IMR-90 (cell line): ENCODE measurements around the gene ABCA4.

Experiments
- BHLHE40 ChIP-seq: fragments of 150-350 bp; IDR thresholded peaks from 2 replicates; pipeline ENCODE4 v1.6.1; 2016; ENCODE audit warnings: mild to moderate bottlenecking, low read depth, low read length
- CHD1 ChIP-seq: IDR thresholded peaks from 2 replicates; pipeline ENCODE4 v1.6.1; 2012; ENCODE audit warnings: low read depth, low read length, improper control_type of control experiment
- CTCF ChIP-seq: conservative IDR thresholded peaks from 2 replicates; pipeline ENCODE4 v1.5.1; 2012; ENCODE audit warnings: mild to moderate bottlenecking, low read depth, low read length, improper control_type of control experiment
- FOS ChIP-seq: fragments of 150-350 bp; IDR thresholded peaks from 2 replicates; pipeline ENCODE4 v1.6.1; 2016; ENCODE audit warnings: low read depth, low read length
- MAFK ChIP-seq: IDR thresholded peaks from 2 replicates; pipeline ENCODE4 v1.6.1; 2012; ENCODE audit warnings: low read depth, low read length, improper control_type of control experiment
- MXI1 ChIP-seq: IDR thresholded peaks from 2 replicates; pipeline ENCODE4 v1.6.1; 2012; ENCODE audit warnings: low read depth, mild to moderate bottlenecking, low read length, moderate library complexity, borderline replicate concordance
- NFE2L2 ChIP-seq: fragments of 150-350 bp; IDR thresholded peaks from 2 replicates; pipeline ENCODE4 v1.6.1; 2016; ENCODE audit warnings: low read depth, mild to moderate bottlenecking, low read length
- POLR2A ChIP-seq: IDR thresholded peaks from 2 replicates; pipeline ENCODE4 v1.6.1; 2012; ENCODE audit warnings: mild to moderate bottlenecking, low read depth, low read length
- RAD21 ChIP-seq: IDR thresholded peaks from 2 replicates; pipeline ENCODE4 v1.6.1; 2012; ENCODE audit warnings: low read length, improper control_type of control experiment
- RCOR1 ChIP-seq: IDR thresholded peaks from 2 replicates; pipeline ENCODE4 v1.6.1; 2012; ENCODE audit warnings: mild to moderate bottlenecking, low read length, improper control_type of control experiment; ENCODE audit not compliant: insufficient replicate concordance
- RFX5 ChIP-seq: IDR thresholded peaks from 2 replicates; pipeline ENCODE4 v1.8.0; 2012; ENCODE audit warnings: low read depth, mild to moderate bottlenecking, low read length, moderate library complexity
- SMC3 ChIP-seq: fragments of 150-350 bp; IDR thresholded peaks from 2 replicates; pipeline ENCODE4 v1.6.1; 2016; ENCODE audit warnings: low read depth, mild to moderate bottlenecking, antibody characterized with exemption, low read length, moderate library complexity
- USF2 ChIP-seq: fragments of 150-350 bp; IDR thresholded peaks from 2 replicates; pipeline ENCODE4 v1.6.1; 2017; ENCODE audit warnings: mild to moderate bottlenecking, antibody characterized with exemption, low read length, low read depth

- TF ChIP-seq RCOR1 (no peak), FOS (no peak), RAD21 (no peak), NFE2L2 (no peak), CTCF (no peak), USF2 (no peak), MXI1 (no peak), POLR2A (no peak), MAFK (no peak), RFX5 (no peak), SMC3 (no peak), BHLHE40 (no peak), CHD1 (no peak)
Measured at GRCh38 chr1:93967306-93967705, 153.6 kb downstream of the ABCA4 start.
